Heart left ventricle (tissue), 16 donors: ENCODE measurements around the gene LRP1B. TPM values are rescaled to one million over a fixed set of nuclear protein-coding genes. Genes with fewer than 3 reads are reported as not detected.

Experiments
- ATAC-seq, 4 donors: fragments of 200-7000 bp; cut with Tn5 transposase; one replicate each; pipeline ENCODE4 v1.9.1; 2020 to 2022; ENCODE audit warnings: moderate library complexity in 4 of 4, mild to moderate bottlenecking in 3 of 4, moderate number of reproducible peaks in 1 of 4
- DNase-seq, 5 donors: peaks; one replicate each; pipeline ENCODE4 v3.0.0-alpha.2; 2020
- H3K27ac ChIP-seq, 12 donors: fragments of 200-600 bp; sonication (generic) in 4 of 12; one replicate each; pipeline versions ENCODE4 v1.5.0 to v1.8.0; 2016 to 2022; ENCODE audit warnings: mild to moderate bottlenecking in 2 of 12
- H3K27me3 ChIP-seq, 9 donors: fragments of 200-600 bp; sonication (generic) in 2 of 9; one replicate each; pipeline versions ENCODE4 v1.5.1 to v1.8.0; 2016 to 2022; ENCODE audit warnings: mild to moderate bottlenecking in 3 of 9
- H3K36me3 ChIP-seq, 9 donors: fragments of 200-600 bp; sonication (generic) in 2 of 9; one replicate each; pipeline versions ENCODE4 v1.5.0 to v1.8.0; 2018 to 2022; ENCODE audit warnings: mild to moderate bottlenecking in 2 of 9
- H3K4me1 ChIP-seq, 12 donors: fragments of 200-600 bp; sonication (generic) in 4 of 12; one replicate each; pipeline versions ENCODE4 v1.5.0 to v1.8.0; 2016 to 2022; ENCODE audit warnings: mild to moderate bottlenecking in 3 of 12
- H3K4me3 ChIP-seq, 12 donors: fragments of 200-600 bp; sonication (generic) in 4 of 12; one replicate each; pipeline versions ENCODE4 v1.5.0 to v1.8.0; 2017 to 2022; ENCODE audit warnings: mild to moderate bottlenecking in 9 of 12, moderate library complexity in 4 of 12
- H3K9me3 ChIP-seq, 12 donors: fragments of 200-600 bp; sonication (generic) in 4 of 12; one replicate each; pipeline versions ENCODE4 v1.5.0 to v1.8.0; 2016 to 2022; ENCODE audit warnings: mild to moderate bottlenecking in 1 of 12
- POLR2A ChIP-seq, 2 donors: fragments of 450-650 bp; IDR thresholded peaks; one replicate each; pipeline ENCODE4 v1.6.1; 2017; ENCODE audit warnings: antibody characterized with exemption in 2 of 2, mild to moderate bottlenecking in 2 of 2, moderate library complexity in 2 of 2
- WGBS, 4 donors: extraction: QIAGEN DNeasy Blood & Tissue Kit in 2 of 4; methylation state at CpG; one replicate each; pipeline versions ENCODE4 v1.1.5 to v1.1.7; 2013 to 2018; 5-methylcytosine and 5-hydroxymethylcytosine counted together
- intact Hi-C, 10 donors: fragments of 100-400 bp; cut with DNase I; formaldehyde crosslinking; loops; one replicate each; pipeline versions ENCODE4 v1.11.1 to v1.14.2; 2022
- polyA plus RNA-seq, 2 donors: library from polyadenylated mRNA; stranded (reverse); fragments of 200-250 nt; gene quantifications; one replicate each; pipeline ENCODE4 v1.2.3, GENCODE V29; 2013
- total RNA-seq, 9 donors: library from RNA; depleted of rRNA in 2 of 9; stranded (reverse); fragments of >200 nt in 2 of 9; fragmentation: NEBNext Ultra II Directional in 3 of 9; extraction: Animal tissue kit (Norgen Biotek cat#: 25700) in 3 of 9; gene quantifications; one replicate each; pipeline versions ENCODE4 v1.1.0 to v1.2.4, GENCODE V29; 2016 to 2023
- TF ChIP-seq, protein P1 (sequence below), 12 donors: fragments of 200-600 bp; sonication (generic) in 4 of 12; IDR thresholded peaks; one replicate each; pipeline versions ENCODE4 v1.5.0 to v1.8.0; 2018 to 2022; ENCODE audit warnings: antibody characterized with exemption in 12 of 12, mild to moderate bottlenecking in 5 of 12
- donor health status: ischemic (EF 13 %, LVEDD 7.1; RV severe dilation, severe dysfunction).
- donor health status: healthy with polysubstance abuse.
- donor health status: DM: no; HTN: yes; CAD: no.
- donor health status: DM: no; HTN: no; CAD: no.
- donor health status: ischemic (EF 25% LVEDD 6.9; RV normal size, moderate dysfunction).
- donor health status: ischemic (EF 25% LVEDD 5.7; RV mildly dilated, moderate dysfunction).
- donor health status: healthy.
- donor health status: DM: yes; HTN: yes; CAD: no.
- donor health status: ischemic (EF 35%, LVEDD 5.7; RV mildly dilated, moderate dysfunction).
- donor health status: nonischemic (EF 11% LVEDD 7.7; RV severe dilation, severe dysfunction).
- donor health status: DM: yes; HTN: yes; CAD: no.
- donor health status: PGD.
- donor health status: ischemic (EF 29% LVEDD 5.4; RV normal size, mild dysfunction).
- donor health status: nonischemic (EF 23%, LVEDD 6.1; RV moderate dilation, normal function).

The LRP1B gene
- total and polyA plus RNA-seq, 11 donors, result 0.01 to 0.19 (median 0.11) TPM; not detected in 2

GRCh38 chr2:140861666-140862065 lies 1269.2 kb downstream of the LRP1B start:
- H3K27ac ChIP-seq, result no peak overlapping the region
- WGBS, 4 donors, result 77 to 87% (median 80%) methylated on average over 3 of the region's 3 CpGs
- H3K36me3 ChIP-seq, result no peaks in the 10 kb centered on the region
- TF ChIP-seq, protein P1, sequence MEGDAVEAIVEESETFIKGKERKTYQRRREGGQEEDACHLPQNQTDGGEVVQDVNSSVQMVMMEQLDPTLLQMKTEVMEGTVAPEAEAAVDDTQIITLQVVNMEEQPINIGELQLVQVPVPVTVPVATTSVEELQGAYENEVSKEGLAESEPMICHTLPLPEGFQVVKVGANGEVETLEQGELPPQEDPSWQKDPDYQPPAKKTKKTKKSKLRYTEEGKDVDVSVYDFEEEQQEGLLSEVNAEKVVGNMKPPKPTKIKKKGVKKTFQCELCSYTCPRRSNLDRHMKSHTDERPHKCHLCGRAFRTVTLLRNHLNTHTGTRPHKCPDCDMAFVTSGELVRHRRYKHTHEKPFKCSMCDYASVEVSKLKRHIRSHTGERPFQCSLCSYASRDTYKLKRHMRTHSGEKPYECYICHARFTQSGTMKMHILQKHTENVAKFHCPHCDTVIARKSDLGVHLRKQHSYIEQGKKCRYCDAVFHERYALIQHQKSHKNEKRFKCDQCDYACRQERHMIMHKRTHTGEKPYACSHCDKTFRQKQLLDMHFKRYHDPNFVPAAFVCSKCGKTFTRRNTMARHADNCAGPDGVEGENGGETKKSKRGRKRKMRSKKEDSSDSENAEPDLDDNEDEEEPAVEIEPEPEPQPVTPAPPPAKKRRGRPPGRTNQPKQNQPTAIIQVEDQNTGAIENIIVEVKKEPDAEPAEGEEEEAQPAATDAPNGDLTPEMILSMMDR (IDR thresholded peaks at IDR 0.05), result no peak
- no peak for TF ChIP-seq POLR2A (IDR thresholded peaks at IDR 0.05)
- H3K4me1 ChIP-seq, result no peaks in the 10 kb centered on the region
- H3K27me3 ChIP-seq, result no peaks in the 10 kb centered on the region
- no peak overlapping the region for H3K4me3 ChIP-seq
- DNase-seq, result no peak
- H3K9me3 ChIP-seq, result peaks cover 0 to 5% (median 0%) of the 10 kb centered on the region in 12 donors
- intact Hi-C loops, result loop anchor here in 3 of 10 donors (5.0 to 10.0 kb wide), 3 partner anchors 699 to 1067 kb away; no protein-coding TSS in a partner anchor
- no peak for ATAC-seq

GRCh38 chr2:140855471-140855870 lies 1275.3 kb downstream of the LRP1B start:
- ATAC-seq (no peak), DNase-seq (no peak)
- no peak for TF ChIP-seq POLR2A (IDR thresholded peaks at IDR 0.05)
- TF ChIP-seq, protein P1 (IDR thresholded peaks at IDR 0.05), result no peak
- 77 to 83% (median 78%) methylated on average over 2 of the region's 2 CpGs for WGBS, 4 donors
- Histone ChIP-seq H3K36me3 (no peaks in the 10 kb centered on the region), H3K27me3 (no peaks in the 10 kb centered on the region), H3K27ac (no peak overlapping the region), H3K4me1 (no peaks in the 10 kb centered on the region), H3K4me3 (no peak overlapping the region), H3K9me3 (peaks cover 0 to 5% (median 0%) of the 10 kb centered on the region in 12 donors)
- intact Hi-C loops, result no loop called here

GRCh38 chr2:140851258-140851981 lies 1279.4 kb downstream of the LRP1B start:
- Histone ChIP-seq H3K27me3 (no peaks in the 10 kb centered on the region), H3K36me3 (no peaks in the 10 kb centered on the region), H3K9me3 (no peaks in the 10 kb centered on the region), H3K4me3 (no peak overlapping the region), H3K27ac (no peak overlapping the region), H3K4me1 (no peaks in the 10 kb centered on the region)
- DNase-seq (no peak), ATAC-seq (no peak)
- intact Hi-C loops, result no loop called here
- TF ChIP-seq, protein P1 (IDR thresholded peaks at IDR 0.05), result no peak
- TF ChIP-seq POLR2A (IDR thresholded peaks at IDR 0.05), result no peak
- WGBS, 4 donors, result 68 to 73% (median 69%) methylated on average over 4 of the region's 4 CpGs

DNA sequence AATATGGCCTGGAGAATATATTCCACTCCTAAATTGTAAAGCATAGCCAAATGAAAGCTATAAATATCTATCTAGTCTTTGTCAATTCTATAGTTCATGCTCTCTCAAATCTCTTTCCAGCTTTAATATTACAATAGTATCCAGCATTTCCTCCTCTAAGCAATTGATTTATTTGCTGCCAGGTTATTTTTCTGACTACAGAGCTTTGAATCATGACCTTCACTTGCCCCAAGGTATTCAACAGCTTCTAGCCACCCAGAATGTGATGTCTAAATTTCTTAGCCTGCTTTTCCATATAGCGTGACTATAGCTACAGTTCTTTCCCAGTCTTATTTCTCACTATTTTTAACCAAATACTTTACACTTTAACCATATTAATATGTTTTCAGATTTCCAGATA lies 1287.6 kb downstream of the LRP1B start:
- TF ChIP-seq POLR2A (IDR thresholded peaks at IDR 0.05), result no peak
- no peak for ATAC-seq
- Histone ChIP-seq H3K9me3 (no peaks in the 10 kb centered on the region), H3K4me3 (no peak overlapping the region), H3K27ac (no peak overlapping the region), H3K27me3 (no peaks in the 10 kb centered on the region), H3K36me3 (no peaks in the 10 kb centered on the region), H3K4me1 (no peaks in the 10 kb centered on the region)
- 82 to 95% (median 89%) methylated on average over 1 of the region's 1 CpG for WGBS, 4 donors
- no peak for DNase-seq
- intact Hi-C loops, result no loop called here
